Measurements from ENCODE around the gene MORF4L1. TPM values are rescaled to one million over a fixed set of nuclear protein-coding genes. Genes with fewer than 3 reads are reported as not detected.

Gene MORF4L1, protein sequence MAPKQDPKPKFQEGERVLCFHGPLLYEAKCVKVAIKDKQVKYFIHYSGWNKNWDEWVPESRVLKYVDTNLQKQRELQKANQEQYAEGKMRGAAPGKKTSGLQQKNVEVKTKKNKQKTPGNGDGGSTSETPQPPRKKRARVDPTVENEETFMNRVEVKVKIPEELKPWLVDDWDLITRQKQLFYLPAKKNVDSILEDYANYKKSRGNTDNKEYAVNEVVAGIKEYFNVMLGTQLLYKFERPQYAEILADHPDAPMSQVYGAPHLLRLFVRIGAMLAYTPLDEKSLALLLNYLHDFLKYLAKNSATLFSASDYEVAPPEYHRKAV
- 100 to 1,000 TPM in 3 of 4 donors, 10 to 100 TPM in 1; 83.6 to 293 (median 156) TPM for total RNA-seq

DNA sequence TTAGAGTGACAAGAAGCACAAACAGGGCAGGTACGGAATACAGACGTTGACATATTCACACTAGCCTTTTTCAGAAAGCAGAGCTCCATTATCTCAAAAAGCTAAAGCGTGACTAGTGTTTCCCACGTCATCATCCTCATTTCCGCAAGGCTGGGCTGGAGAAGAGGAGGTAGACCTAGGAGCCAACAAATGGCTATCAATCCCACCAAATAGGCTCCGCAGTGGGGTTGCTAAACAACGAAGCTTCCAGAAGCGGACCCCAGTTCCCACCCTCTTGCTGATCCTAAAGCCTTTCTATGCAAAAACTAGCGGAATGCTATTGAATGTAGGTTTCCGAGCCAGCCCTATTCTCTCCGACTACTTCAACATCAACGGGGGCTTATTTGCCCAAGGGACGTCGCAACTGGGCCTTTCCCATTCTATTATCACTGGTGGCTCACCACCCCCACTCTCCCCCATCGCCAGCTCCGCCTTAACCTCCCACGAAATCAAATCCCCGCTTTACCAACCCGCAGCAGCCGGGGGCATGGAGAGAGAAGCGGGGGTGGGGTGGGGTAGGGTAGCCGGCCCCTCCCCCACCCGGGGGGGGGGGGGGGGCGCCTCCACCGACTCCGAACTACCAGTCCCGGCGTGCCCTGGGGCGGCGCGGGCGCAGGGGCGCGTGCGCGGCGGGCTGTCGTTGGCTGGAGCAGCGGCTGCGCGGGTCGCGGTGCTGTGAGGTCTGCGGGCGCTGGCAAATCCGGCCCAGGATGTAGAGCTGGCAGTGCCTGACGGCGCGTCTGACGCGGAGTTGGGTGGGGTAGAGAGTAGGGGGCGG lies at the start of gene MORF4L1:
Gene MORF4L1, plus strand, starts transcription at position 736 of the 817 bp plus-strand sequence. CDS start 128 bp downstream, outside the sequence.
- Histone ChIP-seq H3K27me3 (no peaks in the 10 kb centered on the region), H3K4me1 (peaks cover 10 to 42% (median 30%) of the 10 kb centered on the region in 3 donors), H3K36me3 (no peaks in the 10 kb centered on the region), H3K4me3 (peak within 1 kb of the TSS; percentile 77 to 99 (median 90)), H3K9me3 (no peaks in the 10 kb centered on the region), H3K27ac (peak within 1 kb of the TSS; percentile 97 to 100 (median 99))
- TF ChIP-seq, protein P1, sequence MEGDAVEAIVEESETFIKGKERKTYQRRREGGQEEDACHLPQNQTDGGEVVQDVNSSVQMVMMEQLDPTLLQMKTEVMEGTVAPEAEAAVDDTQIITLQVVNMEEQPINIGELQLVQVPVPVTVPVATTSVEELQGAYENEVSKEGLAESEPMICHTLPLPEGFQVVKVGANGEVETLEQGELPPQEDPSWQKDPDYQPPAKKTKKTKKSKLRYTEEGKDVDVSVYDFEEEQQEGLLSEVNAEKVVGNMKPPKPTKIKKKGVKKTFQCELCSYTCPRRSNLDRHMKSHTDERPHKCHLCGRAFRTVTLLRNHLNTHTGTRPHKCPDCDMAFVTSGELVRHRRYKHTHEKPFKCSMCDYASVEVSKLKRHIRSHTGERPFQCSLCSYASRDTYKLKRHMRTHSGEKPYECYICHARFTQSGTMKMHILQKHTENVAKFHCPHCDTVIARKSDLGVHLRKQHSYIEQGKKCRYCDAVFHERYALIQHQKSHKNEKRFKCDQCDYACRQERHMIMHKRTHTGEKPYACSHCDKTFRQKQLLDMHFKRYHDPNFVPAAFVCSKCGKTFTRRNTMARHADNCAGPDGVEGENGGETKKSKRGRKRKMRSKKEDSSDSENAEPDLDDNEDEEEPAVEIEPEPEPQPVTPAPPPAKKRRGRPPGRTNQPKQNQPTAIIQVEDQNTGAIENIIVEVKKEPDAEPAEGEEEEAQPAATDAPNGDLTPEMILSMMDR (IDR thresholded peaks at IDR 0.05) = no peak
- peak in 1 of 4 donors; percentile 63 for TF ChIP-seq POLR2A (IDR thresholded peaks at IDR 0.05)
- peak; percentile 67 for DNase-seq
- intact Hi-C loops (cut with DNase I) = no loop called here
- 33 to 40% methylated on average over 10 to 14 of the region's 52 CpGs for WGBS, 2 donors

DNA sequence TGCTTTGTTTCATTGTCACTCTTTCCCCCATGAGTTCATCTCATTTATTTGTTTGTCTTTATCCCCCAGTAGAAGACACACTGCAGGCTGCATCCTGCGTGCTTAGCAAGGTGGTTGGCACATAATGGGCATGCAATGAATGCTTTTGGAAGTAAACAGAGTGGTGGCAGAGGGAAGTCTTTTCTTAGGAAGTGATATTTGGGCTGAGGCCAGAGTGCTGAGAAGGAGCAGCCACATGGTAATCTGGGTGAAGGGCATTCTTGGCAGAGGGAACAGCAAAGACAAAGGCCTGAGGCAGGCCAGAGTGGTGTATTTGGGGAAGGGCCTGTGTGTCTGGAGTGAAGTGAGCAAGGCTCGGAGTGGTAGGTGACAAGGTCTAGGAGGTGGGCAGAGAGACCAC lies 43.8 kb upstream of the MORF4L1 start:
- no peaks in the 10 kb centered on the region for H3K9me3 ChIP-seq
- no peak for DNase-seq
- H3K27ac ChIP-seq = no peak overlapping the region
- TF ChIP-seq, protein P1 (IDR thresholded peaks at IDR 0.05) = no peak
- no peak for TF ChIP-seq POLR2A (IDR thresholded peaks at IDR 0.05)
- intact Hi-C loops (cut with DNase I) = no loop called here
- H3K4me3 ChIP-seq = no peak overlapping the region
- peaks cover 0 to 32% (median 0%) of the 10 kb centered on the region in 4 donors for H3K27me3 ChIP-seq
- no peaks in the 10 kb centered on the region for H3K36me3 ChIP-seq
- WGBS, 2 donors = 58 to 79% methylated on average over 2 of the region's 2 CpGs
- no peaks in the 10 kb centered on the region for H3K4me1 ChIP-seq

DNA sequence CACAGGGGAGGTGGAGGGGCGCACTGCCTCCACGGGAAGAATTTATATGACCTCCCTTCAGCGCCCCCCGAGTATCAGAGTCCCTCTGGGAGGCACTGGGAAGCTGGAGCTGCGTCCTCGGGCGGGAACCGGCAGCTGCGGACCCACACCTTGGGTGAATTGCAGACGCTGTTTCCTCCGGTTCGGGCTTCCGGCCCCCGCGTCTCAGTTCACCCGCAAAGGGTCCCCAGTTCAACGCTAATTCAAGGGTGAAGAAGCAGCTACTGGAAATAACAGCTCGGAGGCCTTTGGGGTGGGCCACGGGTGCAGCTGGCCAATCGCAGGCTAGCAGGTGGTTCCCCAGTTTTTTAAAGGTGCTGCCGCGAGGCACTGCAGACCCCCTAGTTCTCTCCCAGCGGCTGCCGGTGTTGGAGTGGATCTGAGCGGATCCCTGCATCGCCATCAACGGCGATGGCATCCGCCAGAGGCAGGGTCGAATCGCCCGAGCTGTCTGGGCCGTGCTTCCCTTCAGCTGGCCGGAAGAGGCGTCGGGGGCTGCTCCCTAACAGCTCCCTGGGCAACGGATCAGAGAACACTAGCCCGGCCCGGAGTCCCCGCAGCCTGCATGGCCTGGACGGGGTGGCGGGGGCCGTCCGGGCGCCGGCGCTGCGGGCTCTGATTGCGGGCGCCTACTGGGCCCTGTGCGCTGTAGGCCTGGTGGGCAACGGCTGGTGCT lies 42.0 kb upstream of the MORF4L1 start:
- TF ChIP-seq, protein P1 (IDR thresholded peaks at IDR 0.05) = no peak
- TF ChIP-seq POLR2A (IDR thresholded peaks at IDR 0.05) = no peak
- no peak for DNase-seq

DNA sequence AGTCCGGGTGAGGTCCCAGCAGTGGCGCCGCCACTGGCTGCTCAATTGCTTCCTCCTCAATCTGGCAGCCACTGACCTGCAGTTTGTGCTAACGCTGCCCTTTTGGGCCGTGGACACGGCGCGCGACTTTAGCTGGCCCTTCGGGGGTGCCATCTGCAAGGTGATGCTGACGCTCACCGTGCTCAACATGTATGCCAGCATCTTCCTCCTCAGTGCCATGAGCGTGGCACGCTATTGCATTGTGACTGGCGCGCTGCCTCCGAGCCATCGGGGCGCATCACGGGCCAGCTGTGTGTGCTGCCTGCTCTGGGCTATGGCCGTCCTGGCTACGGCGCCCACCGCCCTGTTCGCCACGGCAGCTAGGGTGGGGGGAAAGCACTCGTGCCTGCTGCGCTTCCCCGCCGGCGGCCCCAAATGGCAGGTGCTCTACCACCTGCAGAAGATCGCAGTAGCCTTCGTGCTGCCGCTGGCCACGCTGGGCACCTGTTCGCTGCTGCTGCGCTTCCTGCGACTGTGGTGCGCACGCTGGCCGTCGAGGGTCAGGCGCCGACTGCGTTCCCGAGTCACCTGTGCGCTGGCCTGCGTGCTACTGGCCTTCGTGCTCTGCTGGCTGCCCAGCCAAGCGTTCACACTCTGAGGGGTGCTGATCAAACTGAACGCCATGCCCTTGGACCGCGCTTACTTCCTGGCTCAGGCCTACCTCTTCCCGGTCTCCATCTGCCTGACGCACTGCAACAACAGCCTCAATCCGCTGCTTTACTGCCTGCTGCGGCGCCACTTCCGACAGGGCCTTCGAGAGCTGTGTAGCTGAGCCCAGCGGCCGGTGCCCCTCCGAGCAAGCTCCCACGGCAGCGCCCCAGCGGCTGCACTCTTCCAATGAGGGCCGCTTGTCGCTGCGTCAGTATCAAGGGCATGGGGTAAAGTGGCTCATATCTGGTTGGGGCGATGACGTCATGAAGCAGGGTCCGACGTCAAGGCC lies 41.2 kb upstream of the MORF4L1 start:
- H3K4me3 ChIP-seq = peak overlapping the region in 1 of 4 donors; percentile 32
- whole genome bisulfite sequencing, 2 donors = 74 to 88% methylated on average over 20 to 29 of the region's 73 CpGs
- H3K27me3 ChIP-seq = peaks cover 0 to 32% (median 0%) of the 10 kb centered on the region in 4 donors
- no peak for TF ChIP-seq POLR2A (IDR thresholded peaks at IDR 0.05)
- H3K4me1 ChIP-seq = no peaks in the 10 kb centered on the region
- no peaks in the 10 kb centered on the region for H3K36me3 ChIP-seq
- intact Hi-C loops (cut with DNase I) = no loop called here
- H3K27ac ChIP-seq = no peak overlapping the region
- no peak for DNase-seq
- no peaks in the 10 kb centered on the region for H3K9me3 ChIP-seq

More for the DNA sequence above, 42.0 kb upstream of the MORF4L1 start:
- H3K4me1 ChIP-seq = no peaks in the 10 kb centered on the region
- no peak overlapping the region for H3K27ac ChIP-seq
- 54 to 74% methylated on average over 3 to 12 of the region's 52 CpGs for WGBS, 2 donors
- peak overlapping the region in 1 of 4 donors; percentile 32 for H3K4me3 ChIP-seq
- peaks cover 0 to 32% (median 0%) of the 10 kb centered on the region in 4 donors for H3K27me3 ChIP-seq
- no peaks in the 10 kb centered on the region for H3K9me3 ChIP-seq
- intact Hi-C loops (cut with DNase I) = no loop called here
- H3K36me3 ChIP-seq = no peaks in the 10 kb centered on the region
